SK-N-SH treated with all-trans-retinoic acid at 6 μM for 48 hours (cell line): ENCODE measurements around the gene HK2.

Experiments used
- ATAC-seq: fragments of 200-7000 bp; cut with Tn5 transposase; 3 replicates; pipeline ENCODE4 v1.9.1; 2020; ENCODE audit warnings: mild to moderate bottlenecking, moderate library complexity
- ARNTL ChIP-seq: fragments of 450-650 bp; formaldehyde crosslinking; IDR thresholded peaks from 2 replicates; pipeline ENCODE4 v1.5.0; 2020; ENCODE audit warnings: low read depth, mild to moderate bottlenecking, moderate library complexity, borderline replicate concordance
- BACH2 ChIP-seq: fragments of 250-450 bp; sonication (Bioruptor Pico); IDR thresholded peaks from 2 replicates; pipeline ENCODE4 v1.9.0; 2021; ENCODE audit warnings: mild to moderate bottlenecking, borderline replicate concordance
- CREB5 ChIP-seq: fragments of 250-450 bp; sonication (Bioruptor Pico); IDR thresholded peaks from 2 replicates; pipeline ENCODE4 v1.5.1; 2020; ENCODE audit warnings: low read depth, mild to moderate bottlenecking, moderate library complexity
- CSDC2 ChIP-seq: fragments of 250-450 bp; sonication (Bioruptor Pico); IDR thresholded peaks from 2 replicates; pipeline ENCODE4 v1.5.0; 2020; ENCODE audit warnings: mild to moderate bottlenecking, moderate library complexity
- CSRNP3 ChIP-seq: fragments of 250-450 bp; sonication (Bioruptor Pico); IDR thresholded peaks from 2 replicates; pipeline ENCODE4 v1.5.1; 2021; ENCODE audit warnings: mild to moderate bottlenecking, moderate library complexity
- ESRRG ChIP-seq: fragments of 250-450 bp; sonication (Bioruptor Pico); IDR thresholded peaks from 2 replicates; pipeline ENCODE4 v1.6.1; 2021; ENCODE audit warnings: mild to moderate bottlenecking
- GLIS3 ChIP-seq: fragments of 250-450 bp; sonication (Bioruptor Pico); IDR thresholded peaks from 2 replicates; pipeline ENCODE4 v1.5.0; 2020; ENCODE audit warnings: mild to moderate bottlenecking, moderate library complexity
- ISL1 ChIP-seq: fragments of 250-450 bp; sonication (Bioruptor Pico); IDR thresholded peaks from 2 replicates; pipeline ENCODE4 v2.1.2; 2022; ENCODE audit warnings: mild to moderate bottlenecking, moderate library complexity
- OSR1 ChIP-seq: fragments of 250-450 bp; sonication (Bioruptor Pico); IDR thresholded peaks from 2 replicates; pipeline ENCODE4 v1.8.0; 2022; ENCODE audit warnings: moderate library complexity, mild to moderate bottlenecking, inconsistent platforms
- PATZ1 ChIP-seq: fragments of 250-450 bp; sonication (Bioruptor Pico); IDR thresholded peaks from 2 replicates; pipeline ENCODE4 v1.8.0; 2020; ENCODE audit warnings: mild to moderate bottlenecking, moderate library complexity, borderline replicate concordance
- POU6F1 ChIP-seq: fragments of 250-450 bp; sonication (Bioruptor Pico); IDR thresholded peaks from 2 replicates; pipeline ENCODE4 v1.8.0; 2021; ENCODE audit warnings: low read depth, mild to moderate bottlenecking, moderate library complexity, borderline replicate concordance
- PPARA ChIP-seq: fragments of 250-450 bp; sonication (Bioruptor Pico); IDR thresholded peaks from 2 replicates; pipeline ENCODE4 v1.5.0; 2020; ENCODE audit warnings: mild to moderate bottlenecking, borderline replicate concordance
- SNAI2 ChIP-seq: fragments of 250-450 bp; sonication (Bioruptor Pico); IDR thresholded peaks from 2 replicates; pipeline ENCODE4 v1.5.0; 2020; ENCODE audit warnings: mild to moderate bottlenecking, moderate library complexity
- TCF4 ChIP-seq: fragments of 250-450 bp; sonication (Bioruptor Pico); IDR thresholded peaks from 2 replicates; pipeline ENCODE4 v1.8.0; 2021; ENCODE audit warnings: mild to moderate bottlenecking, moderate library complexity, borderline replicate concordance
- TOX ChIP-seq: fragments of 250-450 bp; sonication (Bioruptor Pico); IDR thresholded peaks from 2 replicates; pipeline ENCODE4 v1.8.0; 2021; ENCODE audit warnings: mild to moderate bottlenecking, moderate library complexity, borderline replicate concordance
- TSHZ2 ChIP-seq: fragments of 250-450 bp; sonication (Bioruptor Pico); IDR thresholded peaks from 2 replicates; pipeline ENCODE4 v1.5.0; 2020; ENCODE audit warnings: mild to moderate bottlenecking, moderate library complexity
- ZFP3 ChIP-seq: fragments of 250-450 bp; sonication (Bioruptor Pico); IDR thresholded peaks from 2 replicates; pipeline ENCODE4 v1.5.0; 2020; ENCODE audit warnings: mild to moderate bottlenecking, moderate library complexity
- ZFP30 ChIP-seq: fragments of 450-650 bp; formaldehyde crosslinking; IDR thresholded peaks from 2 replicates; pipeline ENCODE4 v1.5.0; 2022; ENCODE audit warnings: mild to moderate bottlenecking, moderate library complexity
- ZNF565 ChIP-seq: fragments of 450-650 bp; formaldehyde crosslinking; conservative IDR thresholded peaks from 2 replicates; pipeline ENCODE4 v1.5.0; 2020; ENCODE audit warnings: low read depth, mild to moderate bottlenecking, moderate library complexity
- ZNF8 ChIP-seq: fragments of 450-650 bp; formaldehyde crosslinking; IDR thresholded peaks from 2 replicates; pipeline ENCODE4 v1.5.0; 2020; ENCODE audit warnings: mild to moderate bottlenecking, moderate library complexity

Gene HK2

GRCh38 chr2:74884866-74885265 lies 50.9 kb downstream of the HK2 start:
- no peak for ATAC-seq
- TF ChIP-seq ISL1 (CRISPR knock-in tag) (no peak), PPARA (CRISPR knock-in tag) (no peak), ZFP3 (CRISPR knock-in tag) (no peak), CSRNP3 (CRISPR knock-in tag) (no peak), ARNTL (CRISPR knock-in tag) (no peak)
- TF ChIP-seq, all 23 proteins: peak for 0

GRCh38 chr2:74886251-74886650 lies 52.3 kb downstream of the HK2 start:
- no peak for ATAC-seq
- TF ChIP-seq SNAI2 (CRISPR knock-in tag) (no peak), GLIS3 (CRISPR knock-in tag) (no peak), ZFP30 (CRISPR knock-in tag) (no peak), CREB5 (CRISPR knock-in tag) (no peak), BACH2 (CRISPR knock-in tag) (no peak), ZNF8 (CRISPR knock-in tag) (no peak), OSR1 (CRISPR knock-in tag) (no peak), TOX (CRISPR knock-in tag) (no peak), TSHZ2 (CRISPR knock-in tag) (no peak), ISL1 (CRISPR knock-in tag) (no peak), ARNTL (CRISPR knock-in tag) (no peak), ESRRG (CRISPR knock-in tag) (no peak), ZNF565 (CRISPR knock-in tag) (no peak), ZFP3 (CRISPR knock-in tag) (no peak), POU6F1 (CRISPR knock-in tag) (no peak), PPARA (CRISPR knock-in tag) (no peak), TCF4 (CRISPR knock-in tag) (no peak), PATZ1 (CRISPR knock-in tag) (no peak), CSRNP3 (CRISPR knock-in tag) (no peak), CSDC2 (CRISPR knock-in tag) (no peak)
- TF ChIP-seq, all 23 proteins: peak for 0
